HG03045 (cell line): ENCODE measurements around the gene WNT7A.
"Not testable (repeated sequence)": the region's sequence is repeated elsewhere in the genome, so short reads cannot be mapped to it uniquely, and the experiment has no call there.

ENCODE experiments used
- ATAC-seq: cut with Tn5 transposase; IDR thresholded peaks from one replicate; pipeline ENCODE4 v1.9.1; 2021; ENCODE audit warnings: mild to moderate bottlenecking, moderate library complexity; ENCODE audit not compliant: unreplicated experiment

WNT7A gene

GRCh38 chr3:13879946-13880810, at the start of gene WNT7A:
Gene WNT7A (minus strand): TSS chr3:13880071. CDS start chr3:13879816, 255 bp downstream.
- no peak for ATAC-seq

DNA sequence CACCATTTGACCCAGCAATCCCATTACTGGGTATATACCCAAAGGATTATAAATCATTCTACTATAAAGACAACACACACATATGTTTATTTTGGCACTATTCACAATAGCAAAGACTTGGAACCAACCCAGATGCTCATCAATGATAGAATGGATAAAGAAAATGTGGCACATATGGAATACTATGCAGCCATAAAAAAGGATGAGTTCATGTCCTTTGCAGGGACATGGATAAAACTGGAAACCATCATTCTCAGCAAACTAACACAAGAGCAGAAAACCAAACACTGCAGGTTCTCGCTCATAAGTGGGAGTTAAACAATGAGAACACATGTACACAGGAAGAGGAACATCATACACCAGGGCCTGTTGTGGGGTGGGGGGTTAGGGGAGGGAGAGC, 48.9 kb upstream of the WNT7A start:
- not testable (repeated sequence) for ATAC-seq

GRCh38 chr3:13927295-13927694, 47.4 kb upstream of the WNT7A start:
- ATAC-seq: no peak

DNA sequence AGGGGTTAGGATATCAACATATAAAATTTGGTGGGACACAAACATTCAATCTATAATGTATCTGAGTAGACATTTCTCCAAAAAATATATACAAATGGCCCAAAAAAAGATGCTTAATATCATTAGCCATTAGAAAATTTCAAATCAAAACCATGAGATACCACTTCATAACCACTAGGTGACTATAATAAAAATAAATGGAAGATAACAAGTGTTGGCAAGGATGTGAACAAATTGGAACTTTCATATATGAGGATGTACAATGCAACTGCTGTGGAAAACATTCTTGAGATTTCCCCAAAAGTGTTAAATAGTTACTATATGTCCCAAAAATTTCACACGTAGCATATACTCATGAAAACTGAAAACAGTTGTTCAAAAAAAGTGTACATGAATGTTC, 36.5 kb upstream of the WNT7A start:
- no peak for ATAC-seq

- no peak for ATAC-seq
Observed at GRCh38 chr3:13902648-13903238, 22.9 kb upstream of the WNT7A start.

DNA sequence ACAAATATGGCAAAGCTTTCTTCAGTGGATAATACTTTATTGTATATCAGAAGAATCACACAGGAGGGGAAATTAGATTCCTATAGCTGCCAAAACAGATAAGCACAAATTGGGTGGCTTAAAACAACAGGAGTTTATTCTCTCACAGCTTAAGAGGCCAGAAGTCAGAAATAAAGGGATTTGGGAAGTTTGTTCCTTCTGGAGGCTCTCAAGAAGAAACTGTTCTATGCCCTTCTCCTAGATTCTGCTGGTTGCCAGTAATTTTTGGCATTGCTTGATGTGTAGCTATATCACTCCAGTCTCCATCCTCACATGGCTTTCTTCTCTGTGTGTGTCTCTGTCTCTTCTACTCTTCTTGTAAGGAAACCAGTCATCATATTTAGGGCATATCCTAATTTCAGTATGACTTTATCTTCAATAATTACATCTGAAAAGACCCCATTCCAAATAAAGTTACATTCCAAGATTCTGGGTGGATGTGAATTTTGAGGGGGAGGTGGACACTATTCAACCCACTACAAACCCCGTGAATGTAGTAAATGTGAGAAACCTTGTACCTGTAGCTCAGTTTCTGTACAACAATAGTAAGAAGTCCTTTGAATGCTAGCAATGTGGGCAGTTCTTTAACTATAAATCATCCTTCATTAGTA, 22.2 kb upstream of the WNT7A start:
- no peak for ATAC-seq

DNA sequence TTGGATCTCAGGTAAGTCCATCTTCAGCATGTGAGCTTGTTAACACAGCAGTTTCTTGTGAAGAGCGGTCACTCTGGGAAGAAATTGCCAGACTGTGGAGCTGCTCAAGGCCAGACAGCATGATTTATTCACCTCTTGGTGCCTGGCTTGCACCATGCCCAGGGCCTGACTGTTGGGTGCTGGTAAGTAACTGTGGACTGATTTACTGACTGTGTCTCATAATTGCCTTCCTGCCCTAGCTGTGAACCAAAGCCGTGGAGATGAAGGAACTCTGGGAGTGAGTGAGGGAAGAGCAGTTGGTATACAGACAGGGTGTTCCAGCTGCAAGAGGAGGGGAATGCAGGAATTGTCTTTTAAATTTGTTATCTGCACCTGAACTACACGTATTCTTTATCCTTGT, 18.5 kb upstream of the WNT7A start:
- ATAC-seq: no peak

- no peak for ATAC-seq
Observed at GRCh38 chr3:13896473-13897154, 16.7 kb upstream of the WNT7A start.

GRCh38 chr3:13895155-13896105, 15.6 kb upstream of the WNT7A start:
- ATAC-seq: peak; percentile 95

GRCh38 chr3:13894807-13895154, 14.9 kb upstream of the WNT7A start:
- ATAC-seq: no peak

DNA sequence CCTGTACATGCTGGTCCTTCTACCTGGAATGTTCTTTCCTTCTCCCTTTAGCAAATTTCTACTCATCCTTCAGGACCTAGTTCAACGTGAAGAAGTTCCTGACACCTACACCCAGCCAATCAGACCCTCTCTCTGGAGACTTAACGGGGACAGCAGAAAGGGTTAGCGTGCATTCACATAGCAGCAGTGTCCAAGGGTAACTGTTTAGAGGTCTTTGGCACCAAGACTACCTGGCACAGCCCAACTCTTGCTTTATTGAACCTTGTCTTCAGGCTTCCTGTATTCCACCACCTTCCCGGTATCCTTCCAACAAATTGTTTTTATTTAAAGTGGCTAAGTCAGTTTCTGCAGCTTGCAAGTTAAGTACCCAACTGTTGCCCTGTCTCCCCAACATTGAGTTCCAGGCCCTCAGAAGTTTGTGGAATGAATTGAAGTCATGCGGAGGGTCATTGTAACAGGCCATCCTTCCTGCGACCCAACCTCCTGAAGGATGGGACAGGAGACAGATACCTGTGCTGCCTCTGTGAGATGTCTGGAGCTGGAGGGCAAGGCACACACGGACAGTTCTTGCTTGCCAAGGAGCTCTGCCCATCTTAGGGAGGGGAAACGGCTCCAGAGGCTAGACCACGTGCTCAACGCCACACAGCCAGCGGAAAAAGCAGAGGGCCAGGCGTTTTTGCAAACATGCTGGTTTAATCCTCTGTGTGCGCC, 14.4 kb upstream of the WNT7A start:
- no peak for ATAC-seq

DNA sequence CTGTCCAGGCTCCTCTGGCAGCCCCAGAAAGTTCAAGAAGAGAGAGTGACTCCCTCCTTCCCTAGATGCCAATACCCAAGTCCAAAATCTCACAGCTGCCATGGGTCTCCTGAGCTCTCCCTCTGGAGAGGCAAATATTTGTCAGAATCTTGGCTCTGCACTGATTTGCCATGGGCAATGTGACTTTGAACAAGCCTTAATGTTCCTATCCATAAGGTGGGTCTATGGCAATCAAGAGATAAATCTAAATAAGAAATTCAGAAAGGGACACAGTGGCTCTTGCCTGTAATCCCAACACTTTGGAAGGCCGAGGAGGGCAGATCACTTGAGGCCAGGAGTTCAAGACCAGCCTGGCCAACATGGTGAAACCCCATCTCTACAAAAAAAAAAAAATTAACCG, 12.4 kb upstream of the WNT7A start:
- no peak for ATAC-seq

- no peak for ATAC-seq
Observed at GRCh38 chr3:13891492-13892073, 11.7 kb upstream of the WNT7A start.

- ATAC-seq: no peak
Observed at GRCh38 chr3:13891017-13891392, 11.1 kb upstream of the WNT7A start.

- ATAC-seq: no peak
Observed at GRCh38 chr3:13890377-13891016, 10.6 kb upstream of the WNT7A start.

- no peak for ATAC-seq
Observed at GRCh38 chr3:13888576-13888975, 8.7 kb upstream of the WNT7A start.

GRCh38 chr3:13887495-13888300, 7.8 kb upstream of the WNT7A start:
- ATAC-seq: no peak

- no peak for ATAC-seq
Observed at GRCh38 chr3:13886593-13887129, 6.8 kb upstream of the WNT7A start.
